Subcutaneous abdominal adipose tissue (tissue), 5 donors: Measurements from ENCODE around the gene NDRG2.

Experiments
- H3K27ac ChIP-seq: one replicate; pipeline ENCODE4 v1.7.0; 2013; ENCODE audit warnings: low read depth, mild to moderate bottlenecking, inconsistent platforms, low read length, moderate library complexity
- H3K27me3 ChIP-seq, 5 donors: one replicate each; pipeline ENCODE4 v1.7.0; 2013; ENCODE audit warnings: low read length in 5 of 5, inconsistent platforms in 1 of 5; ENCODE audit not compliant: control insufficient read depth in 5 of 5, insufficient read depth in 4 of 5
- H3K36me3 ChIP-seq, 5 donors: one replicate each; pipeline ENCODE4 v1.7.0; 2013; ENCODE audit warnings: low read length in 5 of 5; ENCODE audit not compliant: control insufficient read depth in 5 of 5, insufficient read depth in 5 of 5
- H3K4me1 ChIP-seq, 5 donors: one replicate each; pipeline ENCODE4 v1.7.0; 2013; ENCODE audit warnings: low read length in 5 of 5, mild to moderate bottlenecking in 3 of 5, moderate library complexity in 1 of 5; ENCODE audit not compliant: control insufficient read depth in 5 of 5, insufficient read depth in 5 of 5
- H3K4me3 ChIP-seq, 5 donors: one replicate each; pipeline ENCODE4 v1.7.0; 2013; ENCODE audit warnings: low read length in 5 of 5, low read depth in 1 of 5
- H3K9ac ChIP-seq, 5 donors: one replicate each; pipeline ENCODE4 v1.7.0; 2013; ENCODE audit warnings: low read length in 5 of 5, mild to moderate bottlenecking in 4 of 5, moderate library complexity in 3 of 5
- H3K9me3 ChIP-seq, 5 donors: one replicate each; pipeline ENCODE4 v1.7.0; 2013; ENCODE audit warnings: low read length in 5 of 5; ENCODE audit not compliant: control insufficient read depth in 5 of 5
- donor health status: healthy.
- donor health status: healthy.
- donor health status: healthy.
- donor health status: healthy.
- donor health status: healthy.

Gene NDRG2

DNA sequence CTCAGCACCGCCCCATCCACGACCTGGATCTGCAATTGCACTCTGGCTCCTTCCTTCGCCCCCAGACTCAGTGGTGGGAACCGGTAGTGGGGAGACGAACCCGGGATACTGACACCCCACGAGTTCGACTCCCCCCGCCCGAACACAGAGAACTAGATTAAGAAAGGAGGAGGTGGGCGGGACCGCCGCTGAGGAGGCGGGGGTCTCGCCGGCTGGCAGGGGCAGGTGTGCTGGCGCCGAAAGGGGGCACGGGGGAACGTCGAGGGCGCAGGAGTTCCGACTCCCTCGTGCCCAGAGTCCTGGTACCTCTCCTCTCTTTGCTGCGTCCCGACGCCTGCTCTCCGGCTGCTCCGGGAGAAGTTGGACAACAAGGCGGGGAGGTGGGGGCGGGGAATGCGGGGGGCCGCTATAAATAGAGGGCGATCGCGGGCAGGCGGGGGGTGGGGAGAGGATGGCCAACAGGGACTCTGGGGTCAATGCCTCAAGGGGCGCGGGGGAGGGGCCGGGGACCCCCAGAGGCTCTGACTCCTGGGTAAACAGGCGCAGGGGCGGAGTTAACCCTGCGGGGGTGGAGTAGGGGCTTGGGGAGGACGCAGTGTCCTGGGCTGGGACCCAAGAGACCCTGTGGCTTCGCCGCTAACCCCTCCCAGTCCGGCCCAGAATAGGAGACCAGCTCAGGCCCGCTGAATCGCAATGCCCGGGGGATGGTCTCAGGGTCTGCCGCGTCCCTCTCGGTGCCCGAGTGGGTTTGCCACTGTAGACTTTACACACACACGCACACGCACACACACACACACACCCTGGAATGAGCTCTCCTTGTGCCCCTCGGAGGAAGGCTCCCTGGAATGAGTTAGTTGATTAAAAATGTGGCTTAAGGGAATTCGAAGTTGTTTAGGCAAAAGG is 761 bp upstream of the NDRG2 start:
- Histone ChIP-seq H3K36me3 (peaks cover 0 to 18% (median 14%) of the 10 kb centered on the region in 5 donors), H3K27ac (peak overlapping the region; percentile 62), H3K9ac (peak overlapping the region in 3 of 5 donors; percentile 33 to 65 (median 43)), H3K9me3 (no peaks in the 10 kb centered on the region), H3K27me3 (no peaks in the 10 kb centered on the region), H3K4me3 (peak overlapping the region; percentile 61 to 84 (median 77)), H3K4me1 (peaks cover 3 to 42% (median 33%) of the 10 kb centered on the region in 5 donors)

DNA sequence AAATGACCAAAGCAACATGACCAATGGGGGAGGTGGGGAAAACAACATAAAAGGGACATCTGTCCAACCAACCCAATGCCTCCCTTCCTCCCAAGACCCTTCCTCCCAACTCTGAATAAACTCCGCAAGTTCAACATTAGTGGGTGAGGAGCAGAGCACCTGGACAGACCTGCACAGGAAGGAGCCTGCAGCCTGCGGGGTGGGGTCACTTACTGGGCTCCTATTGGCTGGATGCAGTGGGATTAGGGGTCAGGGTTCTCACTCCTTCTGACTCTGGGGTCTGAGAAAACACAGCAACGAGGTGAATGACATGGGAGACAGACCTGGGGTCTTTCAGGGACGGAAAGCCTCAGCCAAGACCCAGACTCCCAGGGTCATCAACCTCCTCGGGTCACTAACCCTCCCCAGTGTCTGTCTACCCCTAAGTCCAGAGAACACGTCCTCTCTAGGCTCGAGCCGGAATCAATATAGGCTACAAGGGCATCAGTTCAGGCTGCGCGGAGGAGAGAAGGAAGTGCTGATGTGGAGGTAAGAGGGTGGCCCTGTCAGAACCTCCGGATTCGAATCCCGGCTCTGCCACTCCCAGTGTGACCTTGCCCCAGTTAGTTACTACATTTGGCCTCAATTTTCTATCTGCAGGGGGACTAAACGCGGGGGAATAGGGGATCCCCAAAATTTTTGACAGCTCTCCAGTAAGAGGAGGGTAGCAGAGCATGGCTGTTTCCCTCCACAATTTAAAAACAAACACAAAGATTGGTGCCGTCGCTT is 860 bp downstream of the NDRG2 start:
- Histone ChIP-seq H3K27ac (peak overlapping the region; percentile 65), H3K27me3 (no peaks in the 10 kb centered on the region), H3K9me3 (no peaks in the 10 kb centered on the region), H3K9ac (peak overlapping the region; percentile 66 to 84 (median 71)), H3K4me1 (peaks cover 3 to 42% (median 33%) of the 10 kb centered on the region in 5 donors), H3K36me3 (peaks cover under 1 to 32% (median 27%) of the 10 kb centered on the region in 5 donors), H3K4me3 (peak overlapping the region; percentile 75 to 87 (median 82))

- peak overlapping the region; percentile 65 for H3K27ac ChIP-seq
- peak overlapping the region in 2 of 5 donors; percentile 77 to 84 for H3K9ac ChIP-seq
- H3K27me3 ChIP-seq = no peaks in the 10 kb centered on the region
- peaks cover 3 to 42% (median 33%) of the 10 kb centered on the region in 5 donors for H3K4me1 ChIP-seq
- no peaks in the 10 kb centered on the region for H3K9me3 ChIP-seq
- peaks cover 3 to 40% (median 35%) of the 10 kb centered on the region in 5 donors for H3K36me3 ChIP-seq
- H3K4me3 ChIP-seq = peak overlapping the region in 4 of 5 donors; percentile 75 to 87 (median 82)
Observed at GRCh38 chr14:21023174-21023573, 1.7 kb downstream of the NDRG2 start.

DNA sequence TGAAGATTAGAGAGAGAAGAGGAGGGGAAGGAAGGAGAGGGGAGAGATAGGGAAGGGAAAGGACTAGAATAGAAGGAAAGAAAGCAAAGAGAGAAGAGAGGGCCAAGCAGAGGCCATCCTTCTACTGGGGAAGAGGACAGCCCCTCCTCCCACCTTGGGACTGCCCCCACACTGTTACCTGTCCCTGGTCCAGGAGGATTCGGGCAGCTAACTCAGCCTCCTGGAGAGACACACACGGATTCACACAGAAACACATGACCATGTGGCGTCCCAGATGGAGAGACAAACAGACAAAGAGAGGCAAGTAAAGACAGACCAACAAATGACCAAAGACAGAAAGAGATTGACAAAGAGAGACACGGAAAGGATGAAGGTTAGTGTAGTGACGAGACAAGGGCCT is 2.2 kb downstream of the NDRG2 start:
- H3K4me3 ChIP-seq = peak overlapping the region in 4 of 5 donors; percentile 75 to 87 (median 82)
- peaks cover 3 to 45% (median 40%) of the 10 kb centered on the region in 5 donors for H3K36me3 ChIP-seq
- no peak overlapping the region for H3K27ac ChIP-seq
- peak overlapping the region in 2 of 5 donors; percentile 41 to 84 for H3K9ac ChIP-seq
- H3K9me3 ChIP-seq = no peaks in the 10 kb centered on the region
- no peaks in the 10 kb centered on the region for H3K27me3 ChIP-seq
- H3K4me1 ChIP-seq = peaks cover 3 to 42% (median 33%) of the 10 kb centered on the region in 5 donors

DNA sequence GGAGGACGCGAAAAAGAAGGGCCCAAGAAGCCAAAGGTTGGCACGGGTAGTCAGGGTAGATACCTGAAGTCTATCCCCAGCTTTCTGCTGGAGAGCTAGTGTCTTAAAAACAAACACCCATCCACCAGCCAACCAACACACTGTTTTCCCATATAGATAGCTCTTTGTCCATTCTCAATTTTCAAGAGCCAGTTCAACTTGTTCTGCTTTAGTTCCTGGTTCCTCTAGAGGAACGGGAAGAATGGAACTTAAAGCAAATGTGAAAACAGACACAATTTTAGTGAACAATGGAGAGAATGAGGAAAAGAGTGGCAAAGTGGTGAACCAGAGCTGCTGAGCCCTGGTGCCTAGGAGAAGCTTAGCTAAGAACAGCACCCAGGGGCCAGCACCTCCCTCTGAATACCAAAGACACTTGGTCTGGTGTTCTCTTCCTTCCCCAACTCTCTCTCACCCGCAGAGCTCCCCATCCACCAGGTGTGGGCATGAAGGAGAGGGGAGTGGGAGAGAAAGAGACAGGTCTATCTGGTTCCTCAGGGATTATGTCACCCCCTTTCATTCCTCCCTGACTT is 3.8 kb downstream of the NDRG2 start:
- peaks cover 5 to 60% (median 53%) of the 10 kb centered on the region in 5 donors for H3K36me3 ChIP-seq
- peaks cover 3 to 34% (median 31%) of the 10 kb centered on the region in 5 donors for H3K4me1 ChIP-seq
- H3K4me3 ChIP-seq = no peak overlapping the region
- H3K27me3 ChIP-seq = no peaks in the 10 kb centered on the region
- H3K9ac ChIP-seq = no peak overlapping the region
- H3K9me3 ChIP-seq = no peaks in the 10 kb centered on the region
- no peak overlapping the region for H3K27ac ChIP-seq

- H3K36me3 ChIP-seq = peaks cover 5 to 60% (median 53%) of the 10 kb centered on the region in 5 donors
Observed at GRCh38 chr14:21019366-21019765, 5.5 kb downstream of the NDRG2 start.

DNA sequence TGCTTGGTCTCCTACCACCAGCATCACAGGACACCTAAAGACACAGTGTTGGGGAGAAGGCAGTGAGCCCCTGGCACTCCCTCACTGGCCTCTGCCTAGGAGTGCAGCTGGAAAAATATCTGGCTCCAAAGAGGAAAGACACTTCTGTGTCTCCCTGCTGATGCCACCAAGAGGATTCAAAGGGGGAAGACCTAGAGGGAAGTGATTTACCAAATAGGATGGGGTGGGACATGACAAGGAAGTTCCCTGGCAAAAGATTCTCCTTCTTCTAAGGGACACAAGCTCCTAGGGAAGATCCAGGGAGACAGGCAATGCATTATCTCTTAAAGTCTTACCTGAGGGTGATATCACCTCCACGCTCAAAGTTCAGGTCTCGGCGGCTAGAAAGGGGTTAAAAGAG is 6.1 kb downstream of the NDRG2 start:
- H3K4me1 ChIP-seq = peaks cover 3 to 22% (median 20%) of the 10 kb centered on the region in 5 donors
- H3K9ac ChIP-seq = no peak overlapping the region
- peaks cover 5 to 60% (median 53%) of the 10 kb centered on the region in 5 donors for H3K36me3 ChIP-seq

More at GRCh38 chr14:21019366-21019765, 5.5 kb downstream of the NDRG2 start:
- Histone ChIP-seq H3K9ac (no peak overlapping the region), H3K27me3 (no peaks in the 10 kb centered on the region), H3K9me3 (no peaks in the 10 kb centered on the region), H3K4me3 (no peak overlapping the region), H3K4me1 (peaks cover 6 to 28% (median 26%) of the 10 kb centered on the region in 5 donors), H3K27ac (no peak overlapping the region)

DNA sequence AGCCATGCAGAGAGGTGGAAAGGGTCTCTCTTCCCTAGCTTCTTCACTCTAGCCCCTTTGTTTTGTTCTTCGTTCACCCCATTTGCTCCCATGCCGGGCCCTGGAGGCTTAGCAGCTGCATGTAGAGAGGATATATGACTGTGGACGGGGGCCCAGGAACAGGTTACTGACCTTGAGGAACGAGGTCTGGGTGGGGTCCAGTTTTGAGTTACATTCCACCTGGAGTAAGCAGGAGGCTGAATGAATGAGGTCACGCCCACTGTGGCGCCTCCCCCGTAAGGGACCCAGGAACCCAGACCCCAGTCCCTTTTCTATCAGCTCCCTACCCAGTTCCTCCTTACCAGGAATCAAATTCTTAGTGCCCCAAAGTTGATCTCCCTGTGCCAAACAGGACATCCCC is 6.6 kb downstream of the NDRG2 start:
- Histone ChIP-seq H3K4me1 (peaks cover 3 to 17% (median 15%) of the 10 kb centered on the region in 5 donors), H3K9me3 (no peaks in the 10 kb centered on the region), H3K4me3 (no peak overlapping the region), H3K27me3 (no peaks in the 10 kb centered on the region), H3K27ac (no peak overlapping the region), H3K9ac (no peak overlapping the region), H3K36me3 (peaks cover 5 to 60% (median 53%) of the 10 kb centered on the region in 5 donors)

More for the DNA sequence above, 6.1 kb downstream of the NDRG2 start:
- no peaks in the 10 kb centered on the region for H3K27me3 ChIP-seq
- H3K4me3 ChIP-seq = no peak overlapping the region
- H3K9me3 ChIP-seq = no peaks in the 10 kb centered on the region
- no peak overlapping the region for H3K27ac ChIP-seq

- no peak overlapping the region for H3K4me3 ChIP-seq
- H3K36me3 ChIP-seq = peaks cover 5 to 60% (median 53%) of the 10 kb centered on the region in 5 donors
- H3K4me1 ChIP-seq = peaks cover 3 to 11% (median 9%) of the 10 kb centered on the region in 5 donors
- no peaks in the 10 kb centered on the region for H3K9me3 ChIP-seq
- no peak overlapping the region for H3K27ac ChIP-seq
- H3K27me3 ChIP-seq = no peaks in the 10 kb centered on the region
- H3K9ac ChIP-seq = no peak overlapping the region
Observed at GRCh38 chr14:21017528-21018245, 7.2 kb downstream of the NDRG2 start.
